GM12878 (cell line): ENCODE measurements around the gene PGLYRP2. TPM values are rescaled to one million over a fixed set of nuclear protein-coding genes. Genes with fewer than 3 reads are reported as not detected.

Source experiments
- ATAC-seq: fragments of 200-7000 bp; cut with Tn5 transposase; 3 replicates; pipeline ENCODE4 v1.9.1; 2020; ENCODE audit warnings: mild to moderate bottlenecking, moderate library complexity
- BruUV-seq: library from RNA; stranded (reverse); fragments of 400-500 nt; replicated peaks from 2 replicates; lab custom pipeline; 2021; lab: Mats Ljungman, UMichigan
- CTCF ChIA-PET: fragments of 300-600 bp; sonication (Branson Sonifier 250); formaldehyde crosslinking; extraction: SDS; loops from one replicate; lab custom pipeline; 2021; ENCODE audit warnings: inconsistent platforms; lab: Yijun Ruan, JAX
- POLR2A ChIA-PET: fragments of 350-600 bp; formaldehyde crosslinking; extraction: SDS; loops from one replicate; lab custom pipeline; 2021; ENCODE audit warnings: inconsistent platforms; lab: Charles Lee
- RAD21 ChIA-PET: fragments of 300-600 bp; sonication (Branson Sonifier 250); formaldehyde crosslinking; loops from one replicate; lab custom pipeline; 2023; ENCODE audit warnings: antibody characterized with exemption; ENCODE audit not compliant: unreplicated experiment; lab: Charles Lee
- SMC1A ChIA-PET: fragments of 300-600 bp; sonication (Branson Sonifier 250); formaldehyde crosslinking; loops from one replicate; lab custom pipeline; 2023; ENCODE audit not compliant: unreplicated experiment, uncharacterized antibody; lab: Charles Lee
- DNase-seq: peaks from one replicate; pipeline ENCODE4 v3.0.0-alpha.2; 2011; ENCODE audit warnings: low read depth, low spot score
- FAIRE-seq: peaks from 3 replicates; lab custom pipeline; 2011; peaks lifted over from hg19 to GRCh38; lab: Jason Lieb, UNC
- H2AFZ ChIP-seq: 2 replicates; pipeline ENCODE4 v1.6.0; 2011; ENCODE audit warnings: low read depth, low read length, control low read depth; ENCODE audit not compliant: control insufficient read depth
- H3K27ac ChIP-seq: 2 replicates; pipeline ENCODE4 v1.5.1; 2011; ENCODE audit warnings: control low read depth; ENCODE audit not compliant: control insufficient read depth, insufficient read depth
- H3K27me3 ChIP-seq, 2 experiments: replicated peaks in 1 of 2; 2 replicates each; pipeline versions ENCODE4 v1.6.0 to v1.6.1; 2011; ENCODE audit warnings: low read length in 1 of 2; ENCODE audit not compliant: control insufficient read depth in 2 of 2, insufficient read depth in 2 of 2
- H3K36me3 ChIP-seq, 2 experiments: 2 replicates each; pipeline ENCODE4 v1.5.1; 2011; ENCODE audit warnings: low read length in 1 of 2; ENCODE audit not compliant: control insufficient read depth in 2 of 2, insufficient read depth in 2 of 2
- H3K4me1 ChIP-seq: 2 replicates; pipeline ENCODE4 v1.6.1; 2011; ENCODE audit warnings: mild to moderate bottlenecking, low read length, moderate library complexity, mixed read lengths; ENCODE audit not compliant: control insufficient read depth, insufficient read depth
- H3K4me2 ChIP-seq: 2 replicates; pipeline ENCODE4 v1.6.0; 2011; ENCODE audit warnings: control low read depth; ENCODE audit not compliant: control insufficient read depth, insufficient read depth
- H3K4me3 ChIP-seq: fragments of 200-600 bp; sonication (generic); 2 replicates; pipeline ENCODE4 v1.5.1; 2016
- H3K79me2 ChIP-seq: 2 replicates; pipeline ENCODE4 v1.6.0; 2011; ENCODE audit warnings: low read length; ENCODE audit not compliant: control insufficient read depth, insufficient read depth
- H3K9ac ChIP-seq: 2 replicates; pipeline ENCODE4 v1.8.0; 2011; ENCODE audit warnings: low read length, control low read depth, mixed read lengths; ENCODE audit not compliant: control insufficient read depth, insufficient read depth
- H3K9me3 ChIP-seq: replicated peaks from 3 replicates; pipeline ENCODE4 v1.5.1; 2011; ENCODE audit warnings: mild to moderate bottlenecking, low read length; ENCODE audit not compliant: control insufficient read depth, insufficient read depth
- H4K20me1 ChIP-seq: 2 replicates; pipeline ENCODE4 v1.6.0; 2011; ENCODE audit not compliant: control insufficient read depth, insufficient read depth
- BCLAF1 ChIP-seq: fragments of 450-650 bp; IDR thresholded peaks from 2 replicates; pipeline ENCODE4 v1.6.1; 2017; ENCODE audit warnings: antibody characterized with exemption, mild to moderate bottlenecking, moderate library complexity
- BMI1 ChIP-seq: fragments of 450-650 bp; IDR thresholded peaks from 2 replicates; pipeline ENCODE4 v1.6.1; 2016; ENCODE audit warnings: mild to moderate bottlenecking, moderate library complexity, borderline replicate concordance
- BRCA1 ChIP-seq: IDR thresholded peaks from 2 replicates; pipeline ENCODE4 v1.6.1; 2011; ENCODE audit warnings: low read depth, low read length, improper control_type of control experiment
- CHD4 ChIP-seq: fragments of 200-600 bp; sonication (generic); IDR thresholded peaks from 2 replicates; pipeline ENCODE4 v1.6.1; 2016; ENCODE audit warnings: mild to moderate bottlenecking
- MEF2B ChIP-seq: fragments of 450-650 bp; IDR thresholded peaks from 2 replicates; pipeline ENCODE4 v1.6.1; 2018; ENCODE audit warnings: mild to moderate bottlenecking, moderate library complexity; ENCODE audit not compliant: partially characterized antibody, poor library complexity, severe bottlenecking
- MTA3 ChIP-seq: IDR thresholded peaks from 2 replicates; pipeline ENCODE4 v1.6.1; 2012; ENCODE audit warnings: low read length, inconsistent platforms, borderline replicate concordance
- NRF1 ChIP-seq: conservative IDR thresholded peaks from 2 replicates; pipeline ENCODE4 v1.6.1; 2011; ENCODE audit warnings: mild to moderate bottlenecking, low read depth, low read length, improper control_type of control experiment
- PBX3 ChIP-seq: IDR thresholded peaks from 2 replicates; pipeline ENCODE4 v1.6.1; 2011; ENCODE audit warnings: mild to moderate bottlenecking, low read depth, low read length, moderate library complexity; ENCODE audit not compliant: insufficient replicate concordance
- POLR2AphosphoS5 ChIP-seq: IDR thresholded peaks from 2 replicates; pipeline ENCODE4 v1.6.1; 2011; ENCODE audit warnings: mild to moderate bottlenecking, low read length, inconsistent platforms
- RAD51 ChIP-seq: fragments of 450-650 bp; IDR thresholded peaks from 2 replicates; pipeline ENCODE4 v1.6.1; 2016; ENCODE audit warnings: moderate library complexity, mild to moderate bottlenecking, inconsistent platforms
- RB1 ChIP-seq: fragments of 450-650 bp; formaldehyde crosslinking; IDR thresholded peaks from 2 replicates; pipeline ENCODE4 v1.6.1; 2017; ENCODE audit warnings: mild to moderate bottlenecking, borderline replicate concordance
- ZSCAN29 ChIP-seq: fragments of 450-650 bp; IDR thresholded peaks from 2 replicates; pipeline ENCODE4 v1.6.1; 2017; ENCODE audit warnings: mild to moderate bottlenecking, moderate library complexity
- WGBS: methylation state at CpG from one replicate; pipeline ENCODE4 v1.1.6; 2016; ENCODE audit warnings: low lambda C conversion rate; ENCODE audit not compliant: insufficient replicate concordance, insufficient coverage; ENCODE audit errors: missing lambda C conversion rate; 5-methylcytosine and 5-hydroxymethylcytosine counted together
- in situ Hi-C: fragments of 300-500 bp; cut with MboI; formaldehyde crosslinking; loops from 9 replicates; pipeline ENCODE4 v1.14.3; 2018; ENCODE audit warnings: mixed read lengths
- intact Hi-C: fragments of 100-400 bp; cut with micrococcal nuclease; formaldehyde crosslinking; loops from one replicate; pipeline ENCODE4 v1.14.2; 2022; ENCODE audit not compliant: unreplicated experiment
- polyA plus RNA-seq, 11 experiments: library from polyadenylated mRNA; depleted of rRNA in 4 of 11; unstranded in 6 of 11; stranded (reverse) in 5 of 11; fragments of >200 nt; fragmentation: Nextera tagmentation in 4 of 11; fragmentation: Illumina TruSeq in 1 of 11; extraction: Ambion mirVana in 4 of 11; extraction: Trizol in 1 of 11; gene quantifications; 1 replicate in 1 of 11; 2 replicates in 10 of 11; pipeline versions ENCODE4 v1.2.1 to v1.2.3, GENCODE V29; 2011 to 2016; ENCODE audit warnings: inconsistent platforms in 2 of 11, missing spikeins in 2 of 11, low read depth in 1 of 11
- total RNA-seq, 4 experiments: library from RNA; depleted of rRNA in 3 of 4; stranded (reverse); fragments of >200 nt in 3 of 4; fragmentation: Illumina TruSeq in 1 of 4; extraction: Trizol in 1 of 4; gene quantifications; 2 replicates each; pipeline versions ENCODE4 v1.2.1 to v1.2.3, GENCODE V29; 2013 to 2021

The PGLYRP2 gene
- total and polyA plus RNA-seq, 10 of the 15 experiments (the other 5 are each of a cell fraction or from before 2014, with no cell fraction given): 0.15 to 0.48 (median 0.26) TPM; not detected in 5

GRCh38 chr19:15456441-15456840 lies 22.9 kb downstream of the PGLYRP2 start:
- Histone ChIP-seq H3K4me1 (no peaks in the 10 kb centered on the region), H4K20me1 (no peaks in the 10 kb centered on the region; the same call in 1 of the 2 replicates), H3K9me3 (no peaks in the 10 kb centered on the region; the same call in 2 of the 3 replicates), H3K4me2 (no peak overlapping the region), H3K27me3 (no peaks in the 10 kb centered on the region), H3K79me2 (no peaks in the 10 kb centered on the region), H2AFZ (no peak overlapping the region), H3K4me3 (no peak overlapping the region), H3K9ac (no peak overlapping the region), H3K36me3 (peaks cover 22 to 32% of the 10 kb centered on the region in 2 experiments), H3K27ac (no peak overlapping the region)
- ChIA-PET SMC1A (no interaction called here), POLR2A (interaction anchor here (0.5 kb wide), 1 partner anchor 640 kb away, joined by 4 read pairs; no protein-coding TSS in a partner anchor), RAD21 (no interaction called here), CTCF (no interaction called here)
- in situ Hi-C loops (no loop called here), intact Hi-C loops (no loop called here)
- no peak for ATAC-seq
- no TSS peak for BruUV-seq
- DNase-seq: no peak
- no peak for FAIRE-seq
- 93% methylated on average over 14 of the region's 14 CpGs for WGBS
- TF ChIP-seq POLR2AphosphoS5: peak; percentile 52; the same call in 1 of the 2 replicates
- no peak for TF ChIP-seq RAD51
- no peak for TF ChIP-seq BMI1
- TF ChIP-seq CHD4: no peak
- no peak for TF ChIP-seq MTA3
- no peak for TF ChIP-seq PBX3
- TF ChIP-seq ZSCAN29: no peak

GRCh38 chr19:15455996-15456395 lies 23.3 kb downstream of the PGLYRP2 start:
- H3K36me3 ChIP-seq: peaks cover 22 to 31% of the 10 kb centered on the region in 2 experiments
- no peaks in the 10 kb centered on the region for H3K4me1 ChIP-seq
- RAD21 ChIA-PET: no interaction called here
- in situ Hi-C loops: no loop called here
- 98% methylated on average over 9 of the region's 9 CpGs for WGBS
- intact Hi-C loops: no loop called here
- no peaks in the 10 kb centered on the region; the same call in 2 of the 3 replicates for H3K9me3 ChIP-seq
- POLR2A ChIA-PET: interaction anchor here (0.5 kb wide), 1 partner anchor 640 kb away, joined by 4 read pairs; no protein-coding TSS in a partner anchor
- ATAC-seq: no peak
- SMC1A ChIA-PET: interaction anchor here (1.1 kb wide), 1 partner anchor 12 kb away, joined by 4 read pairs; no protein-coding TSS in a partner anchor
- H3K9ac ChIP-seq: no peak overlapping the region
- H3K4me2 ChIP-seq: no peak overlapping the region
- no peak overlapping the region for H3K27ac ChIP-seq
- BruUV-seq: no TSS peak
- no peaks in the 10 kb centered on the region for H3K27me3 ChIP-seq
- no peaks in the 10 kb centered on the region for H4K20me1 ChIP-seq
- CTCF ChIA-PET: no interaction called here
- FAIRE-seq: no peak
- no peak overlapping the region for H3K4me3 ChIP-seq
- no peaks in the 10 kb centered on the region for H3K79me2 ChIP-seq
- no peak overlapping the region for H2AFZ ChIP-seq
- DNase-seq: no peak
- TF ChIP-seq MEF2B: no peak
- TF ChIP-seq ZSCAN29: no peak
- no peak for TF ChIP-seq NRF1
- no peak for TF ChIP-seq BCLAF1
- no peak for TF ChIP-seq RB1
- TF ChIP-seq CHD4: no peak
- TF ChIP-seq BRCA1: no peak
